ENCODE data around the gene GSTA3.

The GSTA3 gene

GRCh38 chr6:52929321-52930164 is 20.0 kb upstream of the GSTA3 start:
- no peaks in the 10 kb centered on the region for H3K9me3 ChIP-seq (ENCODE audit: low read length)
- no peak overlapping the region for H2AFZ ChIP-seq (ENCODE audit: low read length)
- H3K9ac ChIP-seq (ENCODE audit: low read length) = no peak overlapping the region
- no peaks in the 10 kb centered on the region for H3K36me3 ChIP-seq (ENCODE audit: insufficient read depth, low read length)
- no peak overlapping the region for H3K4me2 ChIP-seq (ENCODE audit: low read length)
- no peak for TF ChIP-seq EZH2 (IDR thresholded peaks at IDR 0.05; ENCODE audit: borderline replicate concordance, low read length)
- no peak for TF ChIP-seq CTCF (IDR thresholded peaks at IDR 0.05; ENCODE audit: low read length)
- H3K27me3 ChIP-seq (ENCODE audit: insufficient read depth, low read length) = no peaks in the 10 kb centered on the region
- H3K79me2 ChIP-seq (ENCODE audit: insufficient read depth, low read length) = no peaks in the 10 kb centered on the region
- H3K27ac ChIP-seq (ENCODE audit: low read depth, low read length, poor library complexity, severe bottlenecking) = no peak overlapping the region
- H3K9me2 ChIP-seq (ENCODE audit: low read depth, low read length) = no peaks in the 10 kb centered on the region
- H3F3A ChIP-seq (ENCODE audit: insufficient read depth, low read length) = no peaks in the 10 kb centered on the region
- H4K20me1 ChIP-seq (ENCODE audit: insufficient read depth, low read length) = no peaks in the 10 kb centered on the region
- H3K4me1 ChIP-seq (ENCODE audit: insufficient read depth, low read length, severe bottlenecking) = no peaks in the 10 kb centered on the region
- no peak overlapping the region for H3K4me3 ChIP-seq (ENCODE audit: low read depth, low read length, poor library complexity, severe bottlenecking)

- no peaks in the 10 kb centered on the region for H3K79me2 ChIP-seq (ENCODE audit: insufficient read depth, low read length)
- TF ChIP-seq CTCF (IDR thresholded peaks at IDR 0.05; ENCODE audit: low read length) (no peak), EZH2 (IDR thresholded peaks at IDR 0.05; ENCODE audit: borderline replicate concordance, low read length) (no peak)
- H3K4me2 ChIP-seq (ENCODE audit: low read length) = no peak overlapping the region
- H4K20me1 ChIP-seq (ENCODE audit: insufficient read depth, low read length) = no peaks in the 10 kb centered on the region
- no peak overlapping the region for H3K9ac ChIP-seq (ENCODE audit: low read length)
- no peak overlapping the region for H3K4me3 ChIP-seq (ENCODE audit: low read depth, low read length, poor library complexity, severe bottlenecking)
- H3K4me1 ChIP-seq (ENCODE audit: insufficient read depth, low read length, severe bottlenecking) = no peaks in the 10 kb centered on the region
- no peaks in the 10 kb centered on the region for H3K36me3 ChIP-seq (ENCODE audit: insufficient read depth, low read length)
- H3K27me3 ChIP-seq (ENCODE audit: insufficient read depth, low read length) = no peaks in the 10 kb centered on the region
- no peak overlapping the region for H2AFZ ChIP-seq (ENCODE audit: low read length)
- no peaks in the 10 kb centered on the region for H3K9me2 ChIP-seq (ENCODE audit: low read depth, low read length)
- no peaks in the 10 kb centered on the region for H3K9me3 ChIP-seq (ENCODE audit: low read length)
- H3F3A ChIP-seq (ENCODE audit: insufficient read depth, low read length) = no peaks in the 10 kb centered on the region
- H3K27ac ChIP-seq (ENCODE audit: low read depth, low read length, poor library complexity, severe bottlenecking) = no peak overlapping the region
Measured at GRCh38 chr6:52927451-52927850, 18.0 kb upstream of the GSTA3 start.

GRCh38 chr6:52925919-52926792 is 16.7 kb upstream of the GSTA3 start:
- Histone ChIP-seq H3K9me3 (ENCODE audit: low read length) (no peaks in the 10 kb centered on the region), H2AFZ (ENCODE audit: low read length) (no peak overlapping the region), H4K20me1 (ENCODE audit: insufficient read depth, low read length) (no peaks in the 10 kb centered on the region), H3K4me1 (ENCODE audit: insufficient read depth, low read length, severe bottlenecking) (no peaks in the 10 kb centered on the region), H3K4me2 (ENCODE audit: low read length) (no peak overlapping the region), H3F3A (ENCODE audit: insufficient read depth, low read length) (no peaks in the 10 kb centered on the region), H3K27me3 (ENCODE audit: insufficient read depth, low read length) (no peaks in the 10 kb centered on the region), H3K27ac (ENCODE audit: low read depth, low read length, poor library complexity, severe bottlenecking) (no peak overlapping the region), H3K9me2 (ENCODE audit: low read depth, low read length) (no peaks in the 10 kb centered on the region), H3K9ac (ENCODE audit: low read length) (no peak overlapping the region), H3K79me2 (ENCODE audit: insufficient read depth, low read length) (no peaks in the 10 kb centered on the region), H3K4me3 (ENCODE audit: low read depth, low read length, poor library complexity, severe bottlenecking) (no peak overlapping the region), H3K36me3 (ENCODE audit: insufficient read depth, low read length) (no peaks in the 10 kb centered on the region)
- TF ChIP-seq CTCF (IDR thresholded peaks at IDR 0.05; ENCODE audit: low read length) = no peak
- TF ChIP-seq EZH2 (IDR thresholded peaks at IDR 0.05; ENCODE audit: borderline replicate concordance, low read length) = no peak

Data from OCI-LY1 (cell line).